ENCODE data around the gene POMGNT2. TPM values are rescaled to one million over a fixed set of nuclear protein-coding genes. Genes with fewer than 3 reads are reported as not detected.
"Not testable (repeated sequence)": the region's sequence is repeated elsewhere in the genome, so short reads cannot be mapped to it uniquely, and the experiment has no call there.

The POMGNT2 gene
- polyA plus RNA-seq, 4 donors: 19.7 to 31.9 (median 20.7) TPM

GRCh38 chr3:43077261-43077660, 28.6 kb downstream of the POMGNT2 start:
- DNase-seq (ENCODE audit: low read depth in 4 of 4, low spot score in 3 of 4): no peak

- DNase-seq (ENCODE audit: low read depth in 4 of 4, low spot score in 3 of 4): no peak
Measured at GRCh38 chr3:43076857-43077256, 29.0 kb downstream of the POMGNT2 start.

GRCh38 chr3:43075904-43076661, 29.8 kb downstream of the POMGNT2 start:
- DNase-seq (ENCODE audit: low read depth in 4 of 4, low spot score in 3 of 4): no peak

GRCh38 chr3:43074901-43075689, 30.8 kb downstream of the POMGNT2 start:
- no peak for DNase-seq (ENCODE audit: low read depth in 4 of 4, low spot score in 3 of 4)

- DNase-seq (ENCODE audit: low read depth in 4 of 4, low spot score in 3 of 4): no peak
Measured at GRCh38 chr3:43074482-43074881, 31.4 kb downstream of the POMGNT2 start.

GRCh38 chr3:43073836-43074220, 32.1 kb downstream of the POMGNT2 start:
- DNase-seq (ENCODE audit: low read depth in 4 of 4, low spot score in 3 of 4): no peak

- DNase-seq (ENCODE audit: low read depth in 4 of 4, low spot score in 3 of 4): no peak
Measured at GRCh38 chr3:43073116-43073835, 32.6 kb downstream of the POMGNT2 start.

GRCh38 chr3:43072361-43072760, 33.5 kb downstream of the POMGNT2 start:
- no peak for DNase-seq (ENCODE audit: low read depth in 4 of 4, low spot score in 3 of 4)

- DNase-seq (ENCODE audit: low read depth in 4 of 4, low spot score in 3 of 4): no peak
Measured at GRCh38 chr3:43071313-43071893, 34.5 kb downstream of the POMGNT2 start.

GRCh38 chr3:43070670-43071069, 35.2 kb downstream of the POMGNT2 start:
- DNase-seq (ENCODE audit: low read depth in 4 of 4, low spot score in 3 of 4): not testable (repeated sequence)

GRCh38 chr3:43063114-43063513, 42.8 kb downstream of the POMGNT2 start:
- no peak for DNase-seq (ENCODE audit: low read depth in 4 of 4, low spot score in 3 of 4)

GRCh38 chr3:43062564-43063040, 43.3 kb downstream of the POMGNT2 start:
- DNase-seq (ENCODE audit: low read depth in 4 of 4, low spot score in 3 of 4): no peak

GRCh38 chr3:43062040-43062563, 43.8 kb downstream of the POMGNT2 start:
- DNase-seq (ENCODE audit: low read depth in 4 of 4, low spot score in 3 of 4): no peak

GRCh38 chr3:43061101-43061895, 44.6 kb downstream of the POMGNT2 start:
- DNase-seq (ENCODE audit: low read depth in 4 of 4, low spot score in 3 of 4): no peak

- no peak for DNase-seq (ENCODE audit: low read depth in 4 of 4, low spot score in 3 of 4)
Measured at GRCh38 chr3:43059456-43059855, 46.4 kb downstream of the POMGNT2 start.

- no peak for DNase-seq (ENCODE audit: low read depth in 4 of 4, low spot score in 3 of 4)
Measured at GRCh38 chr3:43055806-43056770, 49.8 kb downstream of the POMGNT2 start.

- no peak for DNase-seq (ENCODE audit: low read depth in 4 of 4, low spot score in 3 of 4)
Measured at GRCh38 chr3:43055393-43055792, 50.5 kb downstream of the POMGNT2 start.

GRCh38 chr3:43054754-43055153, 51.1 kb downstream of the POMGNT2 start:
- no peak for DNase-seq (ENCODE audit: low read depth in 4 of 4, low spot score in 3 of 4)

GRCh38 chr3:43053291-43053690, 52.6 kb downstream of the POMGNT2 start:
- no peak for DNase-seq (ENCODE audit: low read depth in 4 of 4, low spot score in 3 of 4)

All from left renal pelvis (tissue), 4 donors.